Measurements from ENCODE around the gene RBM10. TPM values are rescaled to one million over a fixed set of nuclear protein-coding genes. Genes with fewer than 3 reads are reported as not detected.

The RBM10 gene
- total RNA-seq, 2 donors from 2014 or later, result 59.6 to 62.2 TPM

DNA sequence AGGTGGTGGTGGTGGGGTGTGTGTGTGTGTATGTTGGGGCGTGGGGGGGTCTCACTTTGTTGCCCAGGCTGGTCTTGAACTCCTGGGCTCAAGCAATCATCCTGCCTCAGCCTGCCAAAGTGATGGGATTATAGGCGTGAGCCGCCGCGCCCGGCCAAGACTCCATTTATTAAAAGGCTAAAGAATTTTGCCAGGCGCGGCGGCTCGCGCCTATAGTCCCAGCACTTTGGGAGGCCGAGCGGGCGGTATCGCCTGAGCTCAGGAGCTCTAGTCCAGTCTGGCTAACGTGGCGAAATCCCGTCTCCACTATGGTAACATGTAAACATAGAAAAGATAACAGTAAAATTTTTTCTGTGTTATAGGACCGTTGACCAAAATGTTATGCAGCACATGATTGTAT is 44.9 kb downstream of the RBM10 start:
- H3K36me3 Mint-ChIP-seq, result no peaks in the 10 kb centered on the region

DNA sequence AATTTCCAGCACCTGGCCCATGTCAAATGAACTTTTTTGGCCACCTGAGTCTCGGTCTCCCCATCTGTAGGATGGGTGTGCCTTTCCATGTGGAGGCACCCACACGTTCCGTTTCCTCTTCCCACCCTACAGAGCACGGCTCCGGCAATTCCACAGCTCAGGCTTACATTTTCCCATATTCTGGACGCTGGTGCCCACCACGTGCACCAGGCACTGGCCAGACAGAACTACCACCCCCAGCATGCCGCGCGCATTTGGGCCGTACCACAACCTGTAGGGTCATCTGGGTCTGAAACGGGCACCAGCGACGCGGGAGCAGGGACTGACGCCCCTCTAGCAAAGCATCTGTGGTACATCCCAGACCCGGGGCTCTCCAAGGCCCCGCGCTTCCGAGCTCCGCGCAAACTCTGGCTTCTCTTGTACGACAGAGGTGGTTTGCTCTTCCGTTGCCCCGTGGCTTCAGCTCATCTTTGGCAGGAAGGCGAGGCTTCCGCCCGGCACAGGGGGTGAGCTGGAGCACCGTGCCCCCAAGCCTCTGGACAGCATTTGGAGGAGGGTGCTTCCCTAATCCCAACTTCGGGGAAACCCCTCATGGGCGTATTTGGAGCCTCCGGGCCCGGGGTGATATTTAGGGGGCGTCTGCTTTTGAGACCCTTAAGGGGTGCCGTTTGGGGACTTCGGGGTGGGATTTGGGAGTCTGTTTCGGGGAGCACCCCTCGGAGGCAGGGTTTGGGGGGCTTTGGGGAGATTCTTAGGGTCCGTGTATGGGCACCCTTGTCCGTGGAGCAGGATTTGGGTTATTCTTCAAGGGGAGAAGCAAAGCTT is 45.6 kb downstream of the RBM10 start:
- Mint-ChIP-seq H3K4me1 (ENCODE audit: low read depth in 2 of 2) (peaks cover 32 to 41% of the 10 kb centered on the region in 2 donors), H3K27me3 (peaks cover 0 to 2% of the 10 kb centered on the region in 2 donors), H3K27ac (peak overlapping the region; percentile 95 to 97), H3K36me3 (no peaks in the 10 kb centered on the region), H3K4me3 (peak overlapping the region; percentile 95), H3K9me3 (no peaks in the 10 kb centered on the region)
- DNase-seq (ENCODE audit: low spot score) (peak; percentile 90), ATAC-seq (peak; percentile 87 to 91)

More for the DNA sequence above, 44.9 kb downstream of the RBM10 start:
- peaks cover 0 to 3% of the 10 kb centered on the region in 2 donors for H3K27me3 Mint-ChIP-seq
- H3K4me3 Mint-ChIP-seq, result no peak overlapping the region
- H3K9me3 Mint-ChIP-seq, result no peaks in the 10 kb centered on the region
- no peak for ATAC-seq
- no peak for DNase-seq (ENCODE audit: low spot score)
- peaks cover 25 to 35% of the 10 kb centered on the region in 2 donors for H3K4me1 Mint-ChIP-seq (ENCODE audit: low read depth in 2 of 2)
- no peak overlapping the region for H3K27ac Mint-ChIP-seq

DNA sequence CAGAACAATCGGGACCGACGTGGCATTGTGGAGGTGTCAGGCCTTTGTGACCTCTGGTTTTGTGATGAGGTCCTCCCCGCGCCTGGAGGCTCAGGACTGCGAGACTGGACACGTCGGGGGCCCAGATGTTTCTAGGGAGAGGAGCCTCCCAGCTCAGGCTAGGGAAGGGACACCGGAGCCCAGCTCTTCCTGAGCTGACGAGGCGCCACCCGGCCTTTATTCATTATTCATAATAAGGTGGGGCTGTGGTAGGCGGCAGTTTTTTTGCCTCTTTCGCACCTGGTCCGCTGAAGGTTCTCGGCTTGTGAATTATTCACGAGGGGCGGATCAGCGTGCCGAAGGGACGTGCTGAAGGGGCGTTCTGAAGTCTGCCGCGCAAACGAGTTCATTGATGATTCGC is 46.3 kb downstream of the RBM10 start:
- Mint-ChIP-seq H3K27ac (peak overlapping the region; percentile 95 to 97), H3K9me3 (no peaks in the 10 kb centered on the region), H3K27me3 (no peaks in the 10 kb centered on the region), H3K4me3 (peak overlapping the region; percentile 95), H3K36me3 (no peaks in the 10 kb centered on the region), H3K4me1 (ENCODE audit: low read depth in 2 of 2) (peaks cover 39 to 48% of the 10 kb centered on the region in 2 donors)
- ATAC-seq, result no peak
- no peak for DNase-seq (ENCODE audit: low spot score)

DNA sequence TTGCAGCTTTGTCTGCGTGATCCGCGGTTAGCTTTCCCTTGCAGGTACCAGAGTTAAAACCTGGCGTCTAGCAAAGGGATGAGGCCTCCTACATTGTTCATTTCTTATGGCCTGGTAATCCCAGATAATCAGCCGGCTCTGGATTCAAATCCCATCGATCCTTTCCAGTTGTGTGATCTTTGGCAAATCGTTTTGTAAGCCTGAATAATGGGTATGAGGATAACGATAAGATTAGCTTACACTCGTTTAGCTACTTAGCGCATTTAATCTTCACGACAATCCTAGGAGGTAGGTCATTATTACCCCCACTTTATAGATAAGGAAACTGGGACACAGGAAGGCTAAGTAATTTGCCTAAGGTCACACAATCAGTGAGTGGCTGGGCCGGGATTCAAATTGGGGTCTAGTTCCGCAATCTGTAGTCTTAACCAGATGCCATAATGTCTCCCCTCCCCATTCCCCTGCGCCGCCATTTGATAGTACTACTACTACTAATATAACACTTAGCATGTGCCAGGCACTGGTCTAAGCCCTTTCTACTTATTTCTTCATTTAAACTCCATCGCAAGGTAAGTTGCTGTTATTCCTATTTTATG is 46.9 kb downstream of the RBM10 start:
- DNase-seq (ENCODE audit: low spot score) (no peak), ATAC-seq (no peak)
- Mint-ChIP-seq H3K27me3 (no peaks in the 10 kb centered on the region), H3K9me3 (no peaks in the 10 kb centered on the region), H3K36me3 (no peaks in the 10 kb centered on the region), H3K4me1 (ENCODE audit: low read depth in 2 of 2) (peaks cover 42 to 54% of the 10 kb centered on the region in 2 donors), H3K27ac (peak overlapping the region; percentile 95 to 97), H3K4me3 (peak overlapping the region; percentile 95)

DNA sequence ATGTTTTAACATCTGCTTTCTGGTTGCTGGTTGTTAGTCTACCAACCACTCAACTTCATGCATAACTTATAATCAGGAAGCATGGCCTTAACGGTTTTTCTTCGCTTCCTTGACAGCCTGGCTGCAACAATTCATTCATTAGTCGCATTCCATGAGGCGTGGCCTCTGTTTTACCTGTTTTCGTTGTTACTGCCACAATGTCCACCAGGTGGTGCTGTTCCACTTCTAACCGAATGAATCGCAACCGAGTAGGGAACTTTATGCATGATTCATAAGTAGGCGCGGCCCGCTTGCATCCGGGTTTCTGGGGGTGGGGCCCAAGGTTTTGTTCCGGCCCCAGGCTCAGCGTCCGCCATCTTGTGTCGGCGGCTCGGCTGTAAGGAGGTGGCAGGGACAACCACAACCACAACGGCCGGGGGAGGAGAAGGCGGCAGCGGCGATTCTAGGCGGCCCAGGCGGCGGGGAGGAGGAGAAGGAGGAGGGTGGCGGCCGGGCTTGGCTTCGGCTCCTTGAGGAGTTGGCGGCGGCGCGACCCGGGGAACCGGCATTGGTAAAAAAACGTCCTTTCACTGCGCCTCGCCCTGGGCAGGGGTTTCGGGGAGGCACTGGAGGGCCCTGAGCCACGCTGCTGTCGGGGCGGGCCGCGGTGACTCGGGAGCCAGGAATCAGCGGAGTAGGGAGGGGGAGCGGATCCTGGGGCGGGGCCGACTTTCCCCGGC is 48.6 kb downstream of the RBM10 start, which contains the start of gene UBA1:
TSS of gene UBA1 (plus strand) at position 355 of the 719 bp plus-strand sequence. CDS start 4,974 bp downstream, outside the sequence.
- Mint-ChIP-seq H3K4me1 (ENCODE audit: low read depth in 2 of 2) (peaks cover 44 to 59% of the 10 kb centered on the region in 2 donors), H3K27ac (peak within 1 kb of the TSS; percentile 90 to 99), H3K9me3 (no peaks in the 10 kb centered on the region), H3K4me3 (peak within 1 kb of the TSS; percentile 95), H3K27me3 (no peaks in the 10 kb centered on the region), H3K36me3 (no peaks in the 10 kb centered on the region)
- DNase-seq (ENCODE audit: low spot score) (peak; percentile 97), ATAC-seq (peak; percentile 87 to 94)

DNA sequence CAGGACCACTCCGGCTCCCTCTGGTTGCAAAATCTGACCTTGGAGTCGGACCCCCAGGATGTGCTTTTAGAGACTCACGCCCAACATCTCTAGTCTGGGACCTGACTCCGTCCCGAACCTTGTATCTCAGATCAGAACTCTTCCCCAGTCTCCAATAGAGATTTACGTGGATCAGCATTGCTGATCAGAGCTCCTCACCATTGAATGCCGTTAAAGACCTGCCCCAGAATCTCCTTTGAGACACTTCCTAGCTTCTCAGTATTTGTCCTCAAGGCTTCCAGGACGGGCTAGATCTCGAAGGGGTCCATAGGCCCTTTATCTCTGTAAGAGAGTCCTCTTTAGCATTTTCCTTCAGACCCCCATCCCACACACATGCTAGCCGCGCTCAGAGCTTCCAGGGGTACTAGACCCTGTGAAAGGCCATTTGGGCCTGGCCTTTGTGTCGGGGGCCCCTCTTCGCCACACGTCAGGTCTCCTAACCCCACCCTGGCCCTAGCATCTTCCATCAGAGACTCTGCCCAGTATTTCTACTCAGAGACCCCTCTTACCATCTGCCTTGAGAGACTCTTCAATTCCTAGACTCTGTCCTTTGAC is 49.3 kb downstream of the RBM10 start:
- Mint-ChIP-seq H3K9me3 (no peaks in the 10 kb centered on the region), H3K4me3 (peak overlapping the region; percentile 95), H3K4me1 (ENCODE audit: low read depth in 2 of 2) (peaks cover 40 to 63% of the 10 kb centered on the region in 2 donors), H3K27ac (peak overlapping the region; percentile 90 to 99), H3K36me3 (no peaks in the 10 kb centered on the region), H3K27me3 (no peaks in the 10 kb centered on the region)
- ATAC-seq (no peak), DNase-seq (ENCODE audit: low spot score) (no peak)

DNA sequence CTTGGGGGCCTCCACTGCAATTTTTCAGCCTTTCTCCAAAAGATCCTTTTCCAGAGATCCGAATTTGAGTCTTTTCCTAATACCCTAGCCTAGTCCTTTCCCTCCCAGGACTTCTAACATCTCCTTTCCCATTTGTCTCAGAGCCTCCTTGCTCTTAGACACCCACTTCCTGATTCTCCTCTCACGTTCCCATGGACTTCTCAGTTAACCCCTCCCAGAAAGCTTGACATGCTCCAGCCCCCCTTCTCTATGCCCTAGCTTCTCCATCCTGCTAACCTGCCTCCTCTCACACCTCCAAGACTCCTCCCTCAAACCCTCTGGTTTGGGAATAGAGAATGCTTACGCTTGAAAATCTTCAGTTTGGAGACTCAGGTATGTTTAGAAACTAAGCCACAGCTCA is 51.1 kb downstream of the RBM10 start:
- ATAC-seq (no peak), DNase-seq (ENCODE audit: low spot score) (no peak)
- H3K36me3 Mint-ChIP-seq, result no peaks in the 10 kb centered on the region
- no peaks in the 10 kb centered on the region for H3K27me3 Mint-ChIP-seq
- H3K4me3 Mint-ChIP-seq, result peak overlapping the region; percentile 95
- peak overlapping the region; percentile 75 to 99 for H3K27ac Mint-ChIP-seq
- H3K4me1 Mint-ChIP-seq (ENCODE audit: low read depth in 2 of 2), result peaks cover 40 to 58% of the 10 kb centered on the region in 2 donors
- H3K9me3 Mint-ChIP-seq, result no peaks in the 10 kb centered on the region

DNA sequence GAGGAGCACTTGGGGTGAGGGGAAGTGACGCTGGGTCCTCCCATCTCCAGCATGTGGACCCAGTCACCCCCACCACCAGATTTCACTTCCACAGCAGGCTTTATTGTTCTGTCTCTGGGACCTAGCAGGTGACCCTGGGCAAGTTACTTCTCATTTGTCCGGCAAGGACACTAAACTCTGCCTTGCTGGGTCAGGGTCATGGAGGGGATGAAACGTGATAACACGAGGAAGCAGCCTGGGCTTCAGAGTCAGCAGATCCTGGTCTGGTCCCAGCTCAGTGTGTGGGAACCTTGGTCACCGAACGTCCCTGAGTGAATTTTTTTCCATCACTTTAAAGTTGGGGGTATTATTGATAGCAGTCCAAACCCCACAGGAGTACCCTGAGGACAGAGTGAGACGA is 52.5 kb downstream of the RBM10 start:
- H3K27me3 Mint-ChIP-seq, result no peaks in the 10 kb centered on the region
- no peaks in the 10 kb centered on the region for H3K36me3 Mint-ChIP-seq
- H3K4me1 Mint-ChIP-seq (ENCODE audit: low read depth in 2 of 2), result peaks cover 39 to 60% of the 10 kb centered on the region in 2 donors
- no peak for ATAC-seq
- DNase-seq (ENCODE audit: low spot score), result no peak
- H3K27ac Mint-ChIP-seq, result peak overlapping the region; percentile 75 to 99
- H3K4me3 Mint-ChIP-seq, result no peak overlapping the region
- H3K9me3 Mint-ChIP-seq, result no peaks in the 10 kb centered on the region

DNA sequence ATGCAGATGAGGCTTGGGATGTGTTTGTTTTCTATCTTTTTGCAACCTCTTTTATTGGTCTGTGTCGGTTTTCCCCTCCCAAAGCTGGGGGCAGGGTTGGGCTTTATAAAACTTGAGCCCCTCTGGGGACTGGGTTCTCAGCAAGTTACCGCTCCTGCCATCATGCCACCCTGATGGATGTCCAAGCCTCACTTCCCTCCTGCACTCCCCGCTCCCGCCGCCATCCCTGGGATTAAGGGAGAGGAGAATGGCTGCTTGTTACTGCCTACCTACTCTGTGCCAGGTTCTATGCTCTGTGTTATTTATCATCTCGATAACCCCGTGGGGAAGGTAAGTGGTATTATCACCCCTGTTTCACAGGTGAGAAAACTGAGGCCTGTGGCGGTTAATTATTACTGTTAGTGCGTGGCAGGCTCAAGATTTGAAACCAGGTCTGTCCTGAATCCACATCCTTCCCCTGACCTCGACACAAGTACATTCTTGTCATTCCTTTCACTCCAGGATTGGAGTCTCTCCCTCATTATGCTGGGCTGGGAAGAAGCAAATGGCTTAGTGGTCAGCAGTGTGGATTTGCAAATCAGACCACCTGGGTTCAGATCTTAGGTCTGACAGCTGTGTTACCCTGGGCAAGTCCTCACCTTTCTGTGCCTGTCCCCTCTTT is 53.1 kb downstream of the RBM10 start:
- Mint-ChIP-seq H3K4me3 (no peak overlapping the region), H3K36me3 (no peaks in the 10 kb centered on the region), H3K27ac (peak overlapping the region in 1 of 2 donors; percentile 56), H3K9me3 (no peaks in the 10 kb centered on the region), H3K27me3 (no peaks in the 10 kb centered on the region), H3K4me1 (ENCODE audit: low read depth in 2 of 2) (peaks cover 33 to 54% of the 10 kb centered on the region in 2 donors)
- DNase-seq (ENCODE audit: low spot score) (no peak), ATAC-seq (no peak)

DNA sequence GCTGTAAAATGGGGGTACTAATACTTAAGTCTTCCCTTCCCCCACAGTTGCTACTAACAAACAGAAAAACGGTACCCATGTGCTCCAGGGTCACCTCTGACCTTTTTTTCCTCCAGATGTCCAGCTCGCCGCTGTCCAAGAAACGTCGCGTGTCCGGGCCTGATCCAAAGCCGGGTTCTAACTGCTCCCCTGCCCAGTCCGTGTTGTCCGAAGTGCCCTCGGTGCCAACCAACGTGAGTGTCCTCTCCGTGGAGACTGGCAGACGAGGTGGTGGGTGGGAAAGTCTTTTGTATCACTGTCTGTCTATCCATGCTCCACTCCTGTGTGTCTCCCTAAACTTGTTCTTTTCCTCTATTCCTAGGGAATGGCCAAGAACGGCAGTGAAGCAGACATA is 53.7 kb downstream of the RBM10 start:
- H3K27me3 Mint-ChIP-seq, result no peaks in the 10 kb centered on the region
- peak overlapping the region in 1 of 2 donors; percentile 56 for H3K27ac Mint-ChIP-seq
- DNase-seq (ENCODE audit: low spot score), result no peak
- ATAC-seq, result no peak
- H3K9me3 Mint-ChIP-seq, result no peaks in the 10 kb centered on the region
- peaks cover 30 to 49% of the 10 kb centered on the region in 2 donors for H3K4me1 Mint-ChIP-seq (ENCODE audit: low read depth in 2 of 2)
- H3K36me3 Mint-ChIP-seq, result no peaks in the 10 kb centered on the region
- no peak overlapping the region for H3K4me3 Mint-ChIP-seq

DNA sequence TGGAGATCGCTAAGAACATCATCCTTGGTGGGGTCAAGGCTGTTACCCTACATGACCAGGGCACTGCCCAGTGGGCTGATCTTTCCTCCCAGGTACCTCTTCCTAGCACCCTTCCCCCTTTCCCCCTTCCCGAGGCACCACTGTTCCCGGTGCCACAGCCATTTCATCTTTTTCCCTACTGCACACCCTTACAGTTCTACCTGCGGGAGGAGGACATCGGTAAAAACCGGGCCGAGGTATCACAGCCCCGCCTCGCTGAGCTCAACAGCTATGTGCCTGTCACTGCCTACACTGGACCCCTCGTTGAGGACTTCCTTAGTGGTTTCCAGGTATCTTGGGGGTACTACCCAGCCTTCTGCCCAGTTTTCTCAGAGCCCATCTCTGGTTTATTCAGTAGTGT is 54.3 kb downstream of the RBM10 start:
- DNase-seq (ENCODE audit: low spot score) (no peak), ATAC-seq (no peak)
- H3K36me3 Mint-ChIP-seq, result no peaks in the 10 kb centered on the region
- H3K9me3 Mint-ChIP-seq, result no peaks in the 10 kb centered on the region
- no peak overlapping the region for H3K27ac Mint-ChIP-seq
- no peak overlapping the region for H3K4me3 Mint-ChIP-seq
- peaks cover 28 to 47% of the 10 kb centered on the region in 2 donors for H3K4me1 Mint-ChIP-seq (ENCODE audit: low read depth in 2 of 2)
- H3K27me3 Mint-ChIP-seq, result no peaks in the 10 kb centered on the region

DNA sequence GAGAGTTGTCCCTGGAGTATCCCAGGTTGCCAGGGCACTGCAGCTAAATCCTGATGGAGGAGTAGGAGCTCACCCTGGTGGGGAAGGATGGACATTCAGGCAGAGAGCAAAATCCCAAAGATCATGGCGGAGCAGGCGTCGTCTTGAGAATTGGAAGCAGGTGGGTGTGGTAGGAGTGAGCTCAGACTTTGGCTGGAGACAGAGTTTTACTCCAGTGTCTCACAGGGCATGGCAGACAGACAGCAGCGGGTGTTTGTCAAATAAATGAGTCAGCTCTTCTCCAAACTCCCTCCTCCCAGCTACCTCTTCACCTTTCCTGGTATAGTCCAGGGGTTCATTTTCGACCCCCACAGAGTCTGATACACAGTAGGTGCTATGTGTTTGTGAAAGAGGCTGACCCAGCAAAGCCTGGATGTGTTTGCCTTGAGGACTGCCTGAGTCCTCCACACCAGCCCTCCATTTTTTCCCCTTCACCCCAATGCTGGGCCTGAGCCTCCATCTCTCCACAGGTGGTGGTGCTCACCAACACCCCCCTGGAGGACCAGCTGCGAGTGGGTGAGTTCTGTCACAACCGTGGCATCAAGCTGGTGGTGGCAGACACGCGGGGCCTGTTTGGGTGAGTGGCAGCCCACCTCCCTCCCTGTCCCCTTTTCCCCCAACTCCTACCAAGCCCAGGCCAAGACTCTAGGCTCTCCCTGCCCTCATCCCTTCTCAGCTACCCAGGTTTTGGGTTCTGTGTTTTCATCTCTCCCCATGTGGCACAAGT is 55.5 kb downstream of the RBM10 start:
- ATAC-seq (no peak), DNase-seq (ENCODE audit: low spot score) (no peak)
- no peak overlapping the region for H3K27ac Mint-ChIP-seq
- peaks cover 16 to 39% of the 10 kb centered on the region in 2 donors for H3K4me1 Mint-ChIP-seq (ENCODE audit: low read depth in 2 of 2)
- H3K36me3 Mint-ChIP-seq, result no peaks in the 10 kb centered on the region
- no peak overlapping the region for H3K4me3 Mint-ChIP-seq
- H3K9me3 Mint-ChIP-seq, result no peaks in the 10 kb centered on the region
- H3K27me3 Mint-ChIP-seq, result no peaks in the 10 kb centered on the region
